Right cardiac atrium (tissue), 5 donors: ENCODE measurements around the gene LTBP4. TPM values are rescaled to one million over a fixed set of nuclear protein-coding genes. Genes with fewer than 3 reads are reported as not detected.

Source experiments
- ATAC-seq, 2 donors: fragments of 200-7000 bp; cut with Tn5 transposase; one replicate each; pipeline versions ENCODE4 v1.8.0 to v1.9.1; 2020; ENCODE audit warnings: moderate library complexity in 2 of 2, mild to moderate bottlenecking in 1 of 2
- DNase-seq, 3 donors: peaks; one replicate each; pipeline ENCODE4 v3.0.0-alpha.2; 2020
- H3K27ac ChIP-seq: one replicate; pipeline ENCODE4 v1.5.1; 2013; ENCODE audit warnings: mild to moderate bottlenecking, low read length, control low read depth, moderate library complexity
- H3K27me3 ChIP-seq: one replicate; pipeline ENCODE4 v1.6.1; 2013; ENCODE audit not compliant: control insufficient read depth, insufficient read depth
- H3K4me1 ChIP-seq: one replicate; pipeline ENCODE4 v1.6.1; 2013; ENCODE audit warnings: low read length; ENCODE audit not compliant: control insufficient read depth, insufficient read depth
- H3K4me3 ChIP-seq: one replicate; pipeline ENCODE4 v1.5.1; 2013; ENCODE audit warnings: low read length, control low read depth
- H3K9me3 ChIP-seq: one replicate; pipeline ENCODE4 v1.6.1; 2013; ENCODE audit warnings: low read length; ENCODE audit not compliant: control insufficient read depth
- WGBS: extraction: QIAGEN DNeasy Blood & Tissue Kit; methylation state at CpG from one replicate; pipeline ENCODE4 v1.1.7; 2013; 5-methylcytosine and 5-hydroxymethylcytosine counted together
- intact Hi-C, 4 donors: fragments of 100-400 bp; cut with DNase I; formaldehyde crosslinking; loops; one replicate each; pipeline versions ENCODE4 v1.11.0 to v1.14.0; 2022 to 2023
- polyA plus RNA-seq: library from polyadenylated mRNA; stranded (reverse); fragments of 200-250 nt; gene quantifications from one replicate; pipeline ENCODE4 v1.2.3, GENCODE V29; 2013
- total RNA-seq, 4 donors: library from RNA; stranded (reverse); fragmentation: NEBNext Ultra II Directional; extraction: Animal tissue kit (Norgen Biotek cat#: 25700); gene quantifications; one replicate each; pipeline ENCODE4 v1.2.1, GENCODE V29; 2021
- donor health status: healthy with polysubstance abuse.
- donor health status: DM: no; HTN: yes; CAD: no.
- donor health status: DM: no; HTN: no; CAD: no.
- donor health status: DM: no; HTN: yes; CAD: no; lungs with severe emphysema.
- donor health status: DM: yes; HTN: yes; CAD: no.

Gene LTBP4
- total and polyA plus RNA-seq, 5 donors: 216 to 473 (median 315) TPM

GRCh38 chr19:40597329-40597838 lies 3.8 kb upstream of the LTBP4 start:
- no peaks in the 10 kb centered on the region for H3K27me3 ChIP-seq
- 9% methylated on average over 18 of the region's 18 CpGs for WGBS
- peak overlapping the region; percentile 22 for H3K4me3 ChIP-seq
- ATAC-seq (no peak), DNase-seq (no peak)
- H3K9me3 ChIP-seq: no peaks in the 10 kb centered on the region
- peaks cover 4% of the 10 kb centered on the region for H3K4me1 ChIP-seq
- intact Hi-C loops: loop anchor here (5.0 to 10.0 kb wide), 6 partner anchors 50 to 293 kb away; no protein-coding TSS in a partner anchor
- no peak overlapping the region for H3K27ac ChIP-seq

- WGBS: under 1% methylated on average over 46 of the region's 46 CpGs
- DNase-seq (peak; percentile 86 to 96 (median 96)), ATAC-seq (peak; percentile 61 to 62)
- intact Hi-C loops: loop anchor here (2.0 to 10.0 kb wide), 7 partner anchors 51 to 294 kb away; no protein-coding TSS in a partner anchor
- H3K27me3 ChIP-seq: no peaks in the 10 kb centered on the region
- H3K4me1 ChIP-seq: peaks cover 4% of the 10 kb centered on the region
- H3K9me3 ChIP-seq: no peaks in the 10 kb centered on the region
- H3K4me3 ChIP-seq: no peak overlapping the region
- no peak overlapping the region for H3K27ac ChIP-seq
Observed at GRCh38 chr19:40598121-40598917, 2.9 kb upstream of the LTBP4 start.

GRCh38 chr19:40598918-40599307 lies 2.3 kb upstream of the LTBP4 start:
- H3K27ac ChIP-seq: no peak overlapping the region
- H3K27me3 ChIP-seq: no peaks in the 10 kb centered on the region
- no peak overlapping the region for H3K4me3 ChIP-seq
- DNase-seq (peak in 1 of 3 donors; percentile 60), ATAC-seq (no peak)
- WGBS: 10% methylated on average over 15 of the region's 15 CpGs
- no peaks in the 10 kb centered on the region for H3K9me3 ChIP-seq
- intact Hi-C loops: loop anchor here (2.0 to 10.0 kb wide), 7 partner anchors 52 to 294 kb away; no protein-coding TSS in a partner anchor
- H3K4me1 ChIP-seq: peaks cover 4% of the 10 kb centered on the region

GRCh38 chr19:40599331-40599901 lies 1.8 kb upstream of the LTBP4 start:
- intact Hi-C loops: loop anchor here (2.0 to 10.0 kb wide), 7 partner anchors 52 to 295 kb away; no protein-coding TSS in a partner anchor
- Histone ChIP-seq H3K4me3 (no peak overlapping the region), H3K9me3 (no peaks in the 10 kb centered on the region), H3K4me1 (peaks cover 4% of the 10 kb centered on the region), H3K27me3 (no peaks in the 10 kb centered on the region), H3K27ac (peak overlapping the region; percentile 60)
- ATAC-seq (no peak), DNase-seq (peak in 2 of 3 donors; percentile 73 to 74)
- 5% methylated on average over 9 of the region's 9 CpGs for WGBS

GRCh38 chr19:40599902-40600569 lies 1.1 kb upstream of the LTBP4 start:
- Histone ChIP-seq H3K4me1 (peaks cover 4% of the 10 kb centered on the region), H3K4me3 (peak overlapping the region; percentile 38), H3K27ac (peak overlapping the region; percentile 62), H3K9me3 (no peaks in the 10 kb centered on the region), H3K27me3 (no peaks in the 10 kb centered on the region)
- DNase-seq: peak; percentile 66 to 90 (median 89)
- ATAC-seq: peak in 1 of 2 donors; percentile 1
- intact Hi-C loops: loop anchor here (2.0 to 10.0 kb wide), 8 partner anchors 53 to 295 kb away; partner anchors contain the start of genes BLVRB (in 1 of the 4) and SPTBN4 (in 1 of the 4)
- 3% methylated on average over 43 of the region's 43 CpGs for WGBS

- peak overlapping the region; percentile 62 for H3K27ac ChIP-seq
- peaks cover 4% of the 10 kb centered on the region for H3K4me1 ChIP-seq
- intact Hi-C loops: loop anchor here in 1 of 4 donors (10.0 kb wide), 1 partner anchor 136 kb away; the partner anchor contains the start of genes BLVRB and SPTBN4
- WGBS: 9% methylated on average over 13 of the region's 13 CpGs
- peak overlapping the region; percentile 55 for H3K4me3 ChIP-seq
- no peaks in the 10 kb centered on the region for H3K27me3 ChIP-seq
- H3K9me3 ChIP-seq: no peaks in the 10 kb centered on the region
- no peak for ATAC-seq
- DNase-seq: peak in 2 of 3 donors; percentile 68 to 71
Observed at GRCh38 chr19:40600570-40601133, 517 bp upstream of the LTBP4 start.

GRCh38 chr19:40603071-40603388 lies 1.9 kb downstream of the LTBP4 start:
- Histone ChIP-seq H3K9me3 (no peaks in the 10 kb centered on the region), H3K27me3 (no peaks in the 10 kb centered on the region), H3K4me1 (peaks cover 6% of the 10 kb centered on the region), H3K4me3 (peak overlapping the region; percentile 39), H3K27ac (peak overlapping the region; percentile 40)
- DNase-seq: no peak
- 25% methylated on average over 2 of the region's 2 CpGs for WGBS
- intact Hi-C loops: loop anchor here in 1 of 4 donors (10.0 kb wide), 1 partner anchor 138 kb away; the partner anchor contains the start of genes BLVRB and SPTBN4
- ATAC-seq: no peak

- WGBS: under 1% methylated on average over 43 of the region's 43 CpGs
- peak overlapping the region; percentile 39 for H3K4me3 ChIP-seq
- intact Hi-C loops: loop anchor here in 1 of 4 donors (10.0 kb wide), 1 partner anchor 139 kb away; the partner anchor contains the start of genes BLVRB and SPTBN4
- no peaks in the 10 kb centered on the region for H3K9me3 ChIP-seq
- peak overlapping the region; percentile 40 for H3K27ac ChIP-seq
- peaks cover 6% of the 10 kb centered on the region for H3K4me1 ChIP-seq
- no peaks in the 10 kb centered on the region for H3K27me3 ChIP-seq
- ATAC-seq (peak; percentile 81 to 83), DNase-seq (peak; percentile 98 to 99 (median 99))
Observed at GRCh38 chr19:40603389-40604170, 2.4 kb downstream of the LTBP4 start.

GRCh38 chr19:40604171-40604646 lies 3.0 kb downstream of the LTBP4 start:
- Histone ChIP-seq H3K4me1 (peaks cover 6% of the 10 kb centered on the region), H3K27ac (peak overlapping the region; percentile 40), H3K4me3 (peak overlapping the region; percentile 39), H3K27me3 (no peaks in the 10 kb centered on the region), H3K9me3 (no peaks in the 10 kb centered on the region)
- DNase-seq (no peak), ATAC-seq (no peak)
- WGBS: 10% methylated on average over 18 of the region's 18 CpGs
- intact Hi-C loops: loop anchor here in 1 of 4 donors (10.0 kb wide), 1 partner anchor 139 kb away; the partner anchor contains the start of genes BLVRB and SPTBN4
